CD1c-positive myeloid dendritic cell (primary cell): ENCODE measurements around the gene AKR1B15.
"Not testable (repeated sequence)": the region's sequence is repeated elsewhere in the genome, so short reads cannot be mapped to it uniquely, and the experiment has no call there.

Source experiments
- DNase-seq: peaks from one replicate; pipeline ENCODE4 v3.0.0-alpha.2; 2016; ENCODE audit errors: extremely low spot score

Gene AKR1B15

DNA sequence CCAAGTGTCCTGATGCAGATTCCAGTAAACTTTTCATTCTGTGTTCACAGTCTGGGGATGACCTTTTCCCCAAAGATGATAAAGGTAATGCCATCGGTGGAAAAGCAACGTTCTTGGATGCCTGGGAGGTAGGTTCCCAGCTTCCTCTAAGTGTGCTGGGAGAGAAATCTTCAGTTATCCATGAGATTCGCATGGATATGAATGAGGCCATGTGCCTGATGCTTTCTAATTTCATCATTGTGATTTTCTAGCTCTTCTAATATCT is 16.0 kb upstream of the AKR1B15 start:
- DNase-seq = no peak

DNA sequence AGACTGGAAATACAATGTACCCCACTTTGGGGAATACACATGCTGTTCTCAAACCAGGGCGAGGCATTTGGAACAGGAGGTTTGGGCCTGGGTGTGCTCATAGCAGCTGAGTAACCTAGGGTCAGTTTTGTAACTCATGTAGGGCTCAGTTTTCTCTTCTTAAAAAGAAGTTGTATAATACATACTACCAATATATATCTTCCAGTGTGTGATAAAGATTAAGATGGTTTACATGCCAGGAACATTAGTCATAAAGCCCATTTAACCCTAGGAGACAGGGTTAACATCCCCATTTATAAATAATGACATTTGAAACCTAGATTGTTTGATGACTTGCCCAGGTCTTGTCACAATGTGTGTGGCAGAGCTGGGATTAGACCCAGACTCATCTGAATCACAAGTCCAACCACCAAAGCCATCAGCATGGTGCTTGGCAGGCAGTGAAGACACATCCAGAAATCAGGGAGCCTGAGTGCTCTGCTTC is 15.6 kb upstream of the AKR1B15 start:
- no peak for DNase-seq

DNA sequence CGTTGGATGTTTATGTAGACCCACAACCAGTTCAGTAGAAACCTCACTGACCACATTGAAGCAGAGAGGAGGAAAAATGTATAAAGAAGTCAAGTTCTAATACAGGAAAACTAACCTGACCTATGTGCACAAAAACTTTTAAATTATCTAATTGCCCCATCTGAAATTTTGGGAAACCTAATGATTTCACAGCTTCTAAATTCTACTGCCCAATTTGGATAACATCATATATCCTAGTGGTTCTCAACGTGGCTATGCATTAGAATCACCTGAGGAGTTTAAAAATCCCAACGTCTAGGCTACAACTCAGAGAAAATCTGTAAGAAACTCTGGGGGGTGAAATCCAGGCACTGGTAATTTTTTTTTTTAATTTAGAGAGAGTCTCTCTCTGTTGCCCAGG is 14.3 kb upstream of the AKR1B15 start:
- no peak for DNase-seq

DNA sequence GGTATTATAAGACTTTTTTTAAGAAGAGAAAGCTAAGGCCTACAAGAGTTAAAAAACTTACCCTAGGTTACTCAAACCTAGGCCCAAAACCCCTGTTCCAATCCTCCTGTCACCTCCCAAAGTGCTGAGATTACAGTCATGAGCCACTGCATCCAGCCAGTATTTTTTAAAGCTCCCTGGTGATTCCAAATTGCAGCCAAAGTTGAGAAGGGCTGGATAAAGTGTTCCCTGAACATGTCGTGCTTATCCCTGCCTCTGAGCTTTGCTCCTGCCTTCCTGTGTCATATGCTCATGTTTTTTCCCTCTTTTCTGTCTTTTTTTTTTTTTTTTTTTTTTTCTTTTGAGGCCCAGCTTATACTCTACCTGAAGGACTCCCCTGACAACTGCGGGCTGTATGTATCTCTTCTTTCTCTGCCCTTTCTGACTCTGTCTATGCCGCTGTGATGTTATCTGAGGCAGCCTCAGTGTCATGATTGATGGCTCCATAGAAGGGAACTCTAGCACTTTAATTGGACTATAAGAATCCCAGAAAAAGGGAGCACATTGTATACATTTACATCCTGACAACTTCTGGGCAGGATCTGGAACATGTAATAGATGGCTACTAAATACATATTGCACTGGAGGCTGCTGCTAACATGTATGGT is 13.5 kb upstream of the AKR1B15 start:
- no peak for DNase-seq

DNA sequence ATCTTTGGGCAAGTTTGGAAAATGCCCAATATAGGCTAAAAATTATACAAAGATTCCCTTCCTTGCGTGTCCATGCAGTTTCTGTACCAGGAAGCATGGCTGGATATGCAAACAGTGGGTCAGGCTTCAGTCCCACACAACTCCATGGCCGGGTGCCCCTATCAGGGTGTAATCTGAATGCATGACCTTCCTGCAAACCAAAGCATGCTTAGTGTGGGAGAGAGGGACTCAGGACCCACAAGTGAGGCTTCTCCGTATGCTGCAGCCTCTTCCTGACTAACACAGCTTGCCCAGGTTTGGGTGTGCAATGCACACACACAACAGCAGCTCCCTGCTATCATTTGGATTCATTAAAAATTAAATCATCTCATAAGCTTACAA is 13.0 kb upstream of the AKR1B15 start:
- DNase-seq = no peak

DNA sequence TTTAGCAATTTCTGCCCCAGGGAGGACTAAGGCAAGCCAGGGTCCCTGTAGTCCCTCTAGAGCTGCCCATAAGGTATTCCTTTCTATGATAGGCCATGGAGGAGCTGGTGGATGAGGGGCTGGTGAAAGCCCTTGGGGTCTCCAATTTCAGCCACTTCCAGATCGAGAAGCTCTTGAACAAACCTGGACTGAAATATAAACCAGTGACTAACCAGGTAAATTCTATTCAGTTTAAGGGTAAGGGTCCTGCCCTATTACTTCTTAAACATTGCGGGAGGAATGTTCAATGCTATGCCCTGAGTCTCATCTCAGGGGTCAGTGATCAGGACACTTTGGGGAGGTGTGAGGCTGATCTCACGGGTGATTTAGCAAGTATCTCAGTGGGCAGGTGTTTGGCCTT is 12.4 kb upstream of the AKR1B15 start:
- not testable (repeated sequence) for DNase-seq

DNA sequence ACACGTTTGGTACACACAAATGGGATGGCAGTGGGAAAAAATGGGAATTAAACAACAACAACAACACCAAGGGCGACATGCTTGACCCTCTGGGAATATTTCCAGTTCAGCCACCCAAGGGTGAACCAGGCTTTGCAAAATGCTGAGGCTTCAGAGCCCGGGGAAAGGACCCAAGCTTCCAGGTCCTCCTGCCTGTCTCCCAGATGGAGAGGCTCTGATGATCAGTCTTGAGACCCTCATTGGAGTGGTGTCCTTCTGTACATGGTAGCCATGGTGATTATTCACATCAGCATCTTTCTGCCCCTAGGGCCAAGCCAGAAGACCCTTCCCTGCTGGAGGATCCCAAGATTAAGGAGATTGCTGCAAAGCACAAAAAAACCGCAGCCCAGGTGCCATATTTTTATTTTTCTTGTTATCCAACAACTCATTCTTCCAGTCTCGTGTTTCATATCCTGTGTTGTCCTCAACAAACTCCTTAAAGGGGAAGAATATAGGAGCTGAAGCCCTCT is 11.6 kb upstream of the AKR1B15 start:
- DNase-seq = not testable (repeated sequence)

DNA sequence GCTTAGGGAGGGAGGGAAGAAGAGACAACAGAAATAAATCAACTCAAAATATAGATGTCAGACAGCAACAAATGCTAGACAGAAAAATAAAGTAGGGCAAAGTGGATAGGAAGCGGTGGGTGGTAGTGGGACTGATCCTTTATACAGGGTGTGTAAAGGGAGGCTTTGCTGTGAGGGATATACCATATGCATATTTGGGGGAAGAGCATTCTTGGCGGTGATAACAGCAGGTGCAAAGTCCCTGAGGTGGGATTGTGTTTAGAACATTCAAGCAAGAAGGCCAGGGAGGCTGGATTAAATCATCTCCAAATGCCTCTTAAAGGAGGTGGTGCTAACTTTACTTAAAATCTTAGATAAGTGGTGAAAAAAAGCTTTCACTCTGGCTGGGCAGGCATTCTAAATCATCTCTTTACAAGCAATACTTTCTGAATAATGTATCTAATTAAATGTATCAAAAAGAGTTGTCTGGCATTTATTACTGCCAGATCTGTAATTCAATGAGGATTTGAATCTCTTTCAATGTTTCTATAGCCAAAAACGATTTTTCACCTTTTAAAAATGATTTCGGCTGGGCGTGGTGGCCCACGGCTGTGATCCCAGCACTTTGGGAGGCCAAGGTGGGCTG is 9.4 kb upstream of the AKR1B15 start:
- DNase-seq = no peak

DNA sequence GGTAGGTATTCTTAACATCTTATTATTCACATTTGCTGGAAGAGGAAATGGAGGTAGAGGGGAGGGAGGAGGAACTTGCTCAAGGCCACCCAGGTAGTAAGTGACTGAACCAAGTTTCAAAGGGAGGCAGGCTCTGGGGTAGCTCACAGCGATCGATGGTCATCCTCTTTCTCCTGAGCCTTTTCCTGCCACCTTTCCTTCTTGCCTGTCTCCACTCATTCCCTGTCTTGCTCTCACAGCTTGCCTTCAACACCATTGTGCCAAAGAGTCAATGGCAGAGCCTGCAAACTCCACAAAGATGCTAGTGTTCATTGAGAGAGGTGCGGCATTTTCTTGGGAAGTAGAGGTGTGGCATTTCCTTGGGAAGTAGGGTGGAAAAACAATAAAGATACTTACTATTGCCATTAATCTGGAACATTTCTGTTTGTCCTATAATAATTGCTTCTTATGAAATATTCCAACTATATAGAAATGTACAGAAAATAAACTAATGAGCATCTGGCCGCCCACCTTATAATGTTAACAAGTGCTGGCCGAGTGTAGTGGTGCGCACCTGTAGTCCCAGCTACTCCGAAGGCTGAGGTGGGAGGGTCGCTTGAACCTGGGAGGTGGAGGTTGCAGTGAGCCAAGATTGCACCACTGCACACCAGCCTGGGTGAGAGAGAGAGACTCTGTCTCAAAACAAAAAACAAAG is 7.3 kb upstream of the AKR1B15 start:
- not testable (repeated sequence) for DNase-seq

DNA sequence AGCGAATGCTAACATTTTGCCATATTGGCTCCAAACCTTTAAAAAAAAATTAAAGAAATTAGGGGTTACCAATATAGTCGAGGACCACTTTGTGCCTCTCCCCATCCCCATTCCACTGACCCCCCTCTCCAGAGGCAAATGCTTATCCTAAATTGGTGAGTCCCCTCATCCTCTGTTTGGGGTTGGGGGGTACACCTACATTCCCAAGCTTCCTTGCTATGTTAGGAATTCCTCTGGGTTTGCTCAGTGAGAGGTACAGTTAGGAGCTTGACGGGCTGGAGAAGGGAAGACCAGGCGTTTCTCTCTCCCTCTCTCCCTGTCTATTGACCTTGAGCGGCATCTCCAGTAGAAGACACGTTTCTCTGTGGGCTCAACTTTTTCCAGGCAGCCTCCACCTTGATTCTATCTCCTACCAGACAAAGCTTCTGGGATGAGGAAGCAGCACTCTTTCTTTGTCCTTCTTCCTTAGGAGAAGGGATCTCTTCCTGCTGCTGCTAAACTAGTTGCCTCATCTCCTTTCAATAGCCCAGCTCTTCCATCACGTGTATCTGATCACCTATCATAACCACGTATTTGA is 6.6 kb upstream of the AKR1B15 start:
- DNase-seq = no peak

DNA sequence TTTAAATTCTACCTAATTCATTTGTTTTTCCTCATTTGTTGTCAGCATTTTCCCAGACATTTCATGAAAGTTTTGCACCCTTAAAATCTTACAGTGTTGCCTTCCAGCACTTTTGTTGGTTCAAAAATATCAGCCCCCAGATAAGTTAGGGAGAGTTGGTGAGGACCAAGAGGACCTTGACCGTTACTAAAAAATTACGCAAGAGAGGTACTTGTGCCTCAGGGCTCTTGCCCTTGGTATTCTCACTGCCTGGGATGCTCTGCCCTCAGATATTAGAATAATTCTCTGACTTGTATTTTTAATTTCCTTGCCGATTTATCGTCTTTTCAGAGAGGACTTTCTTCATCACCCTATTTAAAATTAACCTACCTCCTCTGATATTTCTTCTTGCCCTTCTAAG is 3.5 kb upstream of the AKR1B15 start:
- no peak for DNase-seq

DNA sequence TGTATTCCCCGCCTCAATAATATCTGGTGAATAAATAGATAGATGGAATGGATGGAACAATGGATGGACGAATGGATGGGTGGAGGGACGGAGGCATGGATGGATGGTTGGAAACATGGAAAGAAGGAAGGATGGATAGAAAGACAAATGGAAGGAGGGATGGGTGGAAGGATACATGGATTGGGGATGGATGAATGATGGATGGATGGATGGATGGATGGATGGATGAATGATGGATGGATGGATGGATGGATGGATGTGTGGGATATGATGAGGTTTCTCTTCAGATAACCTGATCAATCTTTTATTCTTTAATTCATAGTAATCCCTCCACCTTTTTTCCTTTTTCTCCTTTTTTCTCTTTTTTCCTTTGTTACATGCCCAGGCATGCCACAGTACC is 3.0 kb upstream of the AKR1B15 start:
- no peak for DNase-seq

DNA sequence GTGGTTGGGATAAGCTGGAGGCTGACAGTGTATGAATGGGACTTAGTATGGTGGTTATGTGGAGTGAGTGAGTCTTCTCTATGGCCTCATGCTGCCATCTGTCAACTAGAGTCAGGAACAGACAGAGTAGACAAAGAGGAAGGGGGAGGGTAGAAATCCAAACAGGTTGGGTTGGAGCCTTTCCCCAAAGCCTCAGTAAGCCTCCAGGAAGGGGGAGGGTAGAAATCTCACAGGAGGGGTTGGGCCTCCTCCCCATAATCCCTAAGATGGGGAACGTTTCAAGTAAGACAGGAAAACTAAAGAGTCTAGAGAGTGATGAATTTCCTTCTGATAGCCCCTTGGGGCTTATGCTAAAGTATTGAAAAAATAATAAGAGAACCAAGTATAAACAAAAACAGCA is 2.0 kb upstream of the AKR1B15 start:
- no peak for DNase-seq

DNA sequence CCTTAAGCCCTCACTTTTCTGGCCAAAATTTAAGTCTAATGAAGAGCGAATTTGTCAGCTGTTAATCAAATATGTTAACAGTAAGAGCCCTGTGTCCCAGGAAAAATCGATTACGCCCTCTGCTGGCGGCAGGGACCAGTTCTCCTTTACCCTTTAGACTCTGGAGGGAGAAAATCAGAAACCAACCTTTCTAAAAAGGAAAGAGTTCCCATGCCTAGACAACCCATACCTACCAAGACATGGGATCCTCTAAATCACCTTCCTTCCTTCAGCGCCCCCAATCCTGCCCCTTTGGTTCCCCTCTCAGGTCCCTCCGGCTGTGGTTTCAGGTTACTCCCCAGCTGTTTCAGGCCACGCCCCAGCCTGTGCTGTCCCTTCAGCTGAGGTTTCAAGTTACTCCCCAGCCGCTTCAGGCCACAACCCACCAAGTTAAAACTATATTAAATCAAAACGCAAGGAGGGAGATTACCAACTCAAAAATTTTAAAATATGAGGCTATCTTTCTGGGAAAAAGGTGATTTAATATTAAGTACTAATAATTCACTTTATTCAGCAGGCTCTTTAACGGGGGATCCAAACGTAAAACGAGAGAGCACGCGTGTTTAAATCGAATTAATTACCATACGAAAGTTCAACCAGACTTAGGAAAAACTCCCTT is 1.4 kb upstream of the AKR1B15 start:
- DNase-seq = peak; percentile 68

DNA sequence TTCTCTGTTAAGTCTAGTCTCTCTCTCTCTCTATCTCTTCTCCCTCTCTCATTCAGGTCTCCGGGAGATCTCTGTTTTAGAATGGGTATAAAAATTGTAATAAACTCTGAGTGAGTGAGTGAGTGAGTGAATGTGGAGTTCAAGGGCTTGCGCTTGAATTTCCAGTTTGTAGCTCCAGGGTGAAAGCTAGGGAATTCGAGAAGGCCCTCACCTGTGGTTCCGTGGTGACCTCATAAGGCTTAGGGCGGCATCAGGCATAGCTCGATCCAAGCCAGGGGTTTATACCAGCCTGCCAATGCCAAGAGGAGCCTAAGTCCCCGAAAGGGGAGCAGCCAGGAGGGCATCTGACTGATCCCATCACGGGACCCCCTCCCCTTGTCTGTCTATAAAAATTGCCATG is 456 bp downstream of the AKR1B15 start:
- DNase-seq = no peak

DNA sequence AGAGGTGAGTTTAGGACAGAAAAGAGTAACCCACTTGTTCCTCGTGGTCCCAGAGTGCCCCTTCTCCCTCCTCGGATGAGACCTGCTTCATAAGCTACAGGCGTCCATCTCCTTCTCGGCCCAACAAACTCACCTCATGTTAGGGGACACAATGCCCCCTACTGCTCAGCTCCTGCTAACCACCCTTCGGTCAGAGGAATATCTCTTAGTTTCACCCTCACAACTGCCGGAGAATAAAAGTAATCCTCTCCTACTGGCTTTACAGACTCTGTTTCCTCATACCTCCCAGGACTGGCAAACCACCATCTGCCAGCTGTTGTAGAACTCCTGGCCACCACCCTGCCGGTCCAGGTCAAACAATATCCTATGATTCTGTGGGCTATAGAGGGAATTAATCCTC is 3.2 kb downstream of the AKR1B15 start:
- DNase-seq = no peak

DNA sequence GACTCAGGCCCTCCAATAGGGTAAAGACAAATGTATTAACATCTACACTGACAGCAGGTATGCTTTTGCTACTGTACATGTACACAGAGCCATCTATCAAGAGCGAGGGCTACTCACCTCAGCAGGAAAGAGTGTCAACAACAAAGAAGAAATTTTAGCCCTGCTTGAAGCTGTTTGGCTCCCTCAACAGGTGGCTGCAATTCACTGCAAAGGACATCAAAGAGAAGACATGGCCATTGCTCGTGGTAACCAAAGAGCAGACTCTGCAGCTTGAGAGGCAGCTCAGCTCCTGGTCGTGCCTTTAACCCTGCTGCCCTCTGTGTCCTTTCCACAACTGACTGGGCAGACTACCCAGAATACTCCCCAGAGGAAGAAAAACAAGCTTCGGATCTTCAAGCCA is 5.1 kb downstream of the AKR1B15 start:
- no peak for DNase-seq

DNA sequence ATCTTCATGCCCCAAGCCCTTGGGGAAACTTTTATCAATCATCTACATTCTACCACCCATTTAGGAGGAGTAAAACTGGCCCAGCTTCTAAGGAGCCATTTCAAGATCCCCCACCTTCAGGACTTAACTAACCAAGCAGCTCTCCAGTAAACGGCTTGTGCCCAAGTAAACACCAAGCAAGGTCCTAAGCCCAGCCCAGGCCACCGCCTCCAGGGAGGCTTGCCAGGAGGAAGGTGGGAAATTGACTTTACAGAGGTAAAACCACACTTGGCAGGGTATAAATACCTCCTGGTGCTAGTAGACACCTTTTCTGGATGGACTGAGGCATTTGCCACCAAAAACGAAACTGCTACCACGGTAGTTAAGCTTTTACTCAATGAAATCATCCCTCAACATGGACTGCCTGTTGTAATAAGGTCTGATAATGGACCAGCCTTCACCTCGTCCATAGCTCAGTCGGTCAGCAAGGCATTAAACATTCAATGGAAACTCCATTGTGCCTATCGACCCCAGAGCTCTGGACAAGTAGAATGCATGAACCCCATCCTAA is 5.6 kb downstream of the AKR1B15 start:
- no peak for DNase-seq

DNA sequence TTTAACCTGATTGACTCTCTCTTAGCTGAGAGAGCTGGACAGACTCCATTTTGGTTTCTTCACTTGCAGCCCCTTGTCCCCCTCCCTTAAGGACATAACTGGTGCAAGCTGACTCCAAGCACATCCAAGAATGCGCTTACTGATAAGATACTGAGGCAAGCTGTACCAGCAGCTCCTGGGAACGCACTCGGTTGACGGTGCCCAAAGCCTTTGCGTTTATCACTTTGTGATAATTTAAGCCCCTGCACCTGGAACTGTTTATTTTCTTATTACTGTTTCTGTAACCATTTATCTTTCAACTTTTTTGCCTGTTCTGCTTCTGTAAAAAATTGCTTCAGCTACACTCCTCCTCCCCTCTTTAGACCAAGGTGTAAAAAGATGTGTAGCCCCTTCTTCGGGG is 8.5 kb downstream of the AKR1B15 start:
- no peak for DNase-seq

DNA sequence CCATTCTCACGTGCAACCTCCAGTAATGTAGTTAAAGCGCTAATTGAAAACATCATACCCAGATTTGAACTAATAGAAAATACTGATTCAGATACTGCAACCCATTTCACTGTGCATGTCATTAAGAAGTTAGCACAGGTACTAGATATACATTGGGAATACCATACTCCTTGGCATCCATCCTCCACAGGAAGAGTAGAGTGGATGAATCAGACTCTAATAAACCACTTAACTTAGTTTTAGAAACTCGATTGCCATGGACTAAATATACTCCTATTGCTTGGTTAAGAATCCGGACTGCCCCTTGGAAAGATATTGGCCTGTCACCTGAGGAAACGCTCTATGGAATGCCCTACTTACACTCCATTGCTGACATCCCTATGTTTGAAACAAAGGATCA is 9.5 kb downstream of the AKR1B15 start:
- DNase-seq = no peak

DNA sequence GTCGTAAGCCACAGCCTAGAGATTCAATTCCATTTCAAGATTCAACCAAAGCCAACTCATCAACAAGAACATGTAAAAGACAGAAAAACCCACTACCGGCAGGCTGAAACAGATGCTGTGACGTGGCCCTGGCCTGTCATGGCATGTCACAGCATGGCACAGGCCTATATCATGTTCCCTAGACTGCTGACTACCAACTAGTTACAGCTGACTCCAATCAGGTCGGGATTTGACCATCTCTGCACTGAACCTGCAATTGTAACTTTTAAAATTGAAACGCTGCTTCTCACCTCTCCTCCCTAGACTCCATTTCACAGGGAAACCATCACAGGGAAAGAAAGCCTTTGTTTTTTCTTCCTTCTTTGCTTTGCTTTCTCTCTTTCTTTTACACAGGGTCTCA is 12.7 kb downstream of the AKR1B15 start:
- not testable (repeated sequence) for DNase-seq

DNA sequence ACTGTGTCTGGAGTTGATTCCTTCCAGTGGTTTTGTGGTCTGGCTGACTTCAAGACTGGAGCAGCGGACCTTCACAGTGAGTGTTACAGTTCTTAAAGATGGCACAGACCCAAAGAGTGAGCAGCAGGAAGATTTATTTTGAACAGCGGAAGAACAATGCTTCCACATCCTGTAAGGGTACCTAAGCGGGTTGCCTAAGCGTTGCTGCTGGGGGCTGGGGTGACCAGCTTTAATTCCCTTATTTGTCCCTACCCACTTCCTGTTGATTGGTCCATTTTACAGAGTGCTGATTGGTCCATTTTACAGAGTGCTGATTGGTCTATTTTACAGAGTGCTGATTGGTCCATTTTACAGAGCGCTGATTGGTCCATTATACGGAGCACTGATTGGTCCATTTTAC is 13.2 kb downstream of the AKR1B15 start:
- peak; percentile 1 for DNase-seq
